ENCODE results near the gene ILF3. TPM values are rescaled to one million over a fixed set of nuclear protein-coding genes. Genes with fewer than 3 reads are reported as not detected.

ILF3 gene
- total and polyA plus RNA-seq, 10 of the 15 experiments (the other 5 are each of a cell fraction or from before 2014, with no cell fraction given) = 28.1 to 383 (median 176) TPM

- Histone ChIP-seq H3K9ac (ENCODE audit: control insufficient read depth, insufficient read depth, low read length) (no peak overlapping the region), H3K79me2 (ENCODE audit: control insufficient read depth, insufficient read depth, low read length) (no peaks in the 10 kb centered on the region), H4K20me1 (ENCODE audit: control insufficient read depth, insufficient read depth) (no peaks in the 10 kb centered on the region; the same call in 1 of the 2 replicates), H3K4me3 (no peak overlapping the region), H3K9me3 (replicated peaks; ENCODE audit: control insufficient read depth, insufficient read depth, low read length) (no peaks in the 10 kb centered on the region), H3K4me1 (ENCODE audit: control insufficient read depth, insufficient read depth, low read length) (no peaks in the 10 kb centered on the region), H3K27me3 (replicated peaks in 1 of 2; ENCODE audit: control insufficient read depth in 2 of 2, insufficient read depth in 2 of 2, low read length in 1 of 2) (no peaks in the 10 kb centered on the region), H3K4me2 (ENCODE audit: control insufficient read depth, insufficient read depth) (no peak overlapping the region), H3K27ac (ENCODE audit: control insufficient read depth, insufficient read depth) (no peak overlapping the region), H3K36me3 (ENCODE audit: control insufficient read depth in 2 of 2, insufficient read depth in 2 of 2, low read length in 1 of 2) (peaks cover 32 to 68% of the 10 kb centered on the region in 2 experiments), H2AFZ (ENCODE audit: control insufficient read depth, low read depth, low read length) (no peak overlapping the region)
- ChIA-PET CTCF (interaction anchor here (0.9 to 1.4 kb wide), 3 partner anchors 13 to 108 kb away, joined by 3 read pairs; partner anchors contain the start of gene DNM2), RAD21 (ENCODE audit: unreplicated experiment) (interaction anchor here (2.0 kb wide), 1 partner anchor 44 kb away, joined by 9 read pairs; no protein-coding TSS in a partner anchor), SMC1A (ENCODE audit: uncharacterized antibody, unreplicated experiment) (no interaction called here), POLR2A (interaction anchor here (1.8 kb wide), 1 partner anchor 26 kb away, joined by 4 read pairs; no protein-coding TSS in a partner anchor)
- FAIRE-seq (no peak), ATAC-seq (no peak), DNase-seq (ENCODE audit: low read depth, low spot score) (no peak)
- no peak for TF ChIP-seq E4F1 (IDR thresholded peaks at IDR 0.05; ENCODE audit: borderline replicate concordance, partially characterized antibody)
- peak; percentile 58; the same call in 1 of the 2 replicates for TF ChIP-seq POLR2A (IDR thresholded peaks at IDR 0.05; ENCODE audit: low read depth, low read length)
- no peak for TF ChIP-seq NBN (IDR thresholded peaks at IDR 0.05)
- TF ChIP-seq NR2F1 (conservative IDR thresholded peaks at IDR 0.05) = no peak
- TF ChIP-seq IRF5 (IDR thresholded peaks at IDR 0.05; ENCODE audit: borderline replicate concordance) = no peak
- TF ChIP-seq CTCF (IDR thresholded peaks at IDR 0.05 in 2 of 3, conservative IDR thresholded peaks at IDR 0.05 in 1 of 3; ENCODE audit: control insufficient read depth in 2 of 3, extremely low read depth in 1 of 3, insufficient read depth in 1 of 3, low read depth in 3 of 3, low read length in 3 of 3) = no peak
- WGBS (ENCODE audit: insufficient coverage, insufficient replicate concordance, low lambda C conversion rate, missing lambda C conversion rate) = 97% methylated on average over 27 of the region's 27 CpGs
- intact Hi-C loops (cut with micrococcal nuclease; ENCODE audit: unreplicated experiment) = no loop called here
- BruUV-seq (replicated peaks) = no TSS peak
- in situ Hi-C loops (cut with MboI) = no loop called here
Observed at GRCh38 chr19:10688545-10689280, 34.6 kb downstream of the ILF3 start.
